K562 (cell line): ENCODE results near the gene ZNF655. TPM values are rescaled to one million over a fixed set of nuclear protein-coding genes. Genes with fewer than 3 reads are reported as not detected.

ENCODE experiments used
- DPF2 ChIP-seq: fragments of 450-650 bp; IDR thresholded peaks from 2 replicates; pipeline ENCODE4 v1.6.1; 2016
- E2F1 ChIP-seq: sonication (generic); formaldehyde crosslinking; IDR thresholded peaks from 2 replicates; pipeline ENCODE4 v1.8.1; 2023; ENCODE audit warnings: mild to moderate bottlenecking, missing genetic modification reagents, moderate library complexity
- HINFP ChIP-seq: fragments of 450-650 bp; conservative IDR thresholded peaks from 2 replicates; pipeline ENCODE4 v1.6.1; 2016; ENCODE audit warnings: missing genetic modification characterization, low read depth, mild to moderate bottlenecking, control low read depth, missing compliant biosample characterization
- KAT8 ChIP-seq: fragments of 450-650 bp; IDR thresholded peaks from 2 replicates; pipeline ENCODE4 v1.6.1; 2016; ENCODE audit warnings: low read depth, mild to moderate bottlenecking
- TCF3 ChIP-seq: sonication (generic); formaldehyde crosslinking; IDR thresholded peaks from 2 replicates; pipeline ENCODE4 v1.4.0; 2020; ENCODE audit warnings: mild to moderate bottlenecking, missing genetic modification reagents
- THRA ChIP-seq: fragments of 450-650 bp; IDR thresholded peaks from 2 replicates; pipeline ENCODE4 v1.6.1; 2017; ENCODE audit warnings: mild to moderate bottlenecking, moderate library complexity
- U2AF2 ChIP-seq: fragments of 200-400 bp; formaldehyde crosslinking; optimal IDR thresholded peaks from 2 replicates; pipeline ENCODE3; 2017; ENCODE audit warnings: low read depth, mild to moderate bottlenecking, low read length
- polyA plus RNA-seq, 8 experiments: library from polyadenylated mRNA; depleted of rRNA in 4 of 8; stranded (reverse) in 5 of 8; unstranded in 3 of 8; fragments of >200 nt; fragmentation: Nextera tagmentation in 2 of 8; fragmentation: Illumina TruSeq in 1 of 8; extraction: Ambion mirVana in 2 of 8; extraction: Trizol in 1 of 8; gene quantifications; 2 replicates each; pipeline versions ENCODE4 v1.2.1 to v1.2.3, GENCODE V29; 2011 to 2014; ENCODE audit warnings: inconsistent platforms in 1 of 8, missing spikeins in 1 of 8
- total RNA-seq, 7 experiments: library from RNA; depleted of rRNA in 6 of 7; stranded (reverse); fragments of >200 nt in 6 of 7; fragmentation: Illumina TruSeq in 2 of 7; extraction: Trizol in 2 of 7; gene quantifications; 2 replicates each; pipeline versions ENCODE4 v1.2.1 to v1.2.3, GENCODE V29; 2011 to 2021; ENCODE audit warnings: low replicate concordance in 1 of 7
- TF ChIP-seq, protein P1 (sequence below), 2 experiments: fragments of 450-650 bp; formaldehyde crosslinking in 1 of 2; IDR thresholded peaks; 2 replicates each; pipeline versions ENCODE4 v1.4.0 to v1.6.1; 2014 to 2020; ENCODE audit warnings: mild to moderate bottlenecking in 2 of 2, borderline replicate concordance in 1 of 2, low read depth in 1 of 2
- TF ChIP-seq, protein P2 (sequence below), 2 experiments: fragments of 200-800 bp in 1 of 2; sonication (Bioruptor generic) in 1 of 2; sonication (generic) in 1 of 2; formaldehyde crosslinking in 1 of 2; IDR thresholded peaks in 1 of 2; conservative IDR thresholded peaks in 1 of 2; 2 replicates each; pipeline versions ENCODE4 v1.5.0 to v1.6.1; 2016 to 2020; ENCODE audit warnings: missing compliant biosample characterization in 1 of 2, missing genetic modification characterization in 1 of 2, missing genetic modification reagents in 1 of 2
- TF ChIP-seq, protein P3 (sequence below): sonication (generic); formaldehyde crosslinking; IDR thresholded peaks from 2 replicates; pipeline ENCODE4 v1.8.0; 2022; ENCODE audit warnings: mild to moderate bottlenecking, missing genetic modification reagents

The ZNF655 gene
- total and polyA plus RNA-seq, 9 of the 15 experiments (the other 6 are each of a cell fraction or from before 2014, with no cell fraction given), result 25.7 to 130 (median 95.2) TPM

DNA sequence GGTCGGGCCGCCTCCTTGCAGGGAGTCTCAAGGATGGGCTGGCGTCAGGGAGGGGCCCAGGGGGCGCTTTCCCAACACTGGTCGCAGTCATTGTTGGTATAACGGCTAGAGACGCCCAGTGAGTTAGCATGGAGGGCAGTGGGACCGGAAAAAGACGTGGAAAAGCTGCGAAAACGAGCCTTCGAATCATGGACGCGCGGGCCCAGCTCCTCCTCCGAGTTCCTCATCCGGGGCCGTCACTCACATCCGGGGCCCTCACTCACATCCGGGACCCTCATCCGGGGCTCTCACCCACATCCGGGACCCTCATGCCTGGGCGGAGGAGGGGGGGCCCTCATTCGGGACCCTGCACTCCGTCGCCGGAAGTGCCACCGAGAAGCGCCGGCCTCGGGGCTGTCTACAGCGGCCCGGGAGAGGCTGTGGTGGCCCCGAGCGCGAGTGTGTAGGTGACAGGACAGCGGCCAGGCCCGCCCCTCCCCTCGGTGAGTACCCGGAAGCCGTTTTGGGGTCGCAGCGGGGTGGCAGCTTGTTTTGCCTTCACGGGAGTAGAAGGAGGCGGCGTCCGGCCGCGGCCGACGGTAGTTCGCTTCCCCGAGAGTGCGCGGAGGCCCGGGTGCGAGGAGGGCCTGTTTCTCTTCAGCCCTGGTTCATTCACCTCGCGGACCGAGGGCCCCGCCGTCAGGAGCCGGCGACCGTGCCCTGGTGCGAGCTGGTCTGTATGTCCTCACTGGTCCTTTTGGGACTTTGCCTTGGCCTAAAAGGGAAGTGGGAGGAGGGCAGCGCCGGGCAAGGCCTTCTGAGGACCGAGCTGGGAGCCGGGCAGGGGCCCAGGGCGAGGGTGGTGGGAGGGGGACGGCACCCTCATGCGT lies at the start of gene ZNF655 (continued):
- TF ChIP-seq U2AF2 (no peak), E2F1 (peak; percentile 76; the same call in 1 of the 2 replicates), TCF3 (CRISPR knock-in tag) (no peak), THRA (no peak), KAT8 (no peak), DPF2 (no peak; the same call in 1 of the 2 replicates), HINFP (tag) (no peak)
- TF ChIP-seq, protein P1, sequence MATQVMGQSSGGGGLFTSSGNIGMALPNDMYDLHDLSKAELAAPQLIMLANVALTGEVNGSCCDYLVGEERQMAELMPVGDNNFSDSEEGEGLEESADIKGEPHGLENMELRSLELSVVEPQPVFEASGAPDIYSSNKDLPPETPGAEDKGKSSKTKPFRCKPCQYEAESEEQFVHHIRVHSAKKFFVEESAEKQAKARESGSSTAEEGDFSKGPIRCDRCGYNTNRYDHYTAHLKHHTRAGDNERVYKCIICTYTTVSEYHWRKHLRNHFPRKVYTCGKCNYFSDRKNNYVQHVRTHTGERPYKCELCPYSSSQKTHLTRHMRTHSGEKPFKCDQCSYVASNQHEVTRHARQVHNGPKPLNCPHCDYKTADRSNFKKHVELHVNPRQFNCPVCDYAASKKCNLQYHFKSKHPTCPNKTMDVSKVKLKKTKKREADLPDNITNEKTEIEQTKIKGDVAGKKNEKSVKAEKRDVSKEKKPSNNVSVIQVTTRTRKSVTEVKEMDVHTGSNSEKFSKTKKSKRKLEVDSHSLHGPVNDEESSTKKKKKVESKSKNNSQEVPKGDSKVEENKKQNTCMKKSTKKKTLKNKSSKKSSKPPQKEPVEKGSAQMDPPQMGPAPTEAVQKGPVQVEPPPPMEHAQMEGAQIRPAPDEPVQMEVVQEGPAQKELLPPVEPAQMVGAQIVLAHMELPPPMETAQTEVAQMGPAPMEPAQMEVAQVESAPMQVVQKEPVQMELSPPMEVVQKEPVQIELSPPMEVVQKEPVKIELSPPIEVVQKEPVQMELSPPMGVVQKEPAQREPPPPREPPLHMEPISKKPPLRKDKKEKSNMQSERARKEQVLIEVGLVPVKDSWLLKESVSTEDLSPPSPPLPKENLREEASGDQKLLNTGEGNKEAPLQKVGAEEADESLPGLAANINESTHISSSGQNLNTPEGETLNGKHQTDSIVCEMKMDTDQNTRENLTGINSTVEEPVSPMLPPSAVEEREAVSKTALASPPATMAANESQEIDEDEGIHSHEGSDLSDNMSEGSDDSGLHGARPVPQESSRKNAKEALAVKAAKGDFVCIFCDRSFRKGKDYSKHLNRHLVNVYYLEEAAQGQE (IDR thresholded peaks at IDR 0.05; ENCODE audit: borderline replicate concordance), result no peak
- TF ChIP-seq, protein P1 (CRISPR knock-in tag; IDR thresholded peaks at IDR 0.05; ENCODE audit: low read depth), result peak; percentile 30; the same call in 1 of the 2 replicates
- TF ChIP-seq, protein P2, sequence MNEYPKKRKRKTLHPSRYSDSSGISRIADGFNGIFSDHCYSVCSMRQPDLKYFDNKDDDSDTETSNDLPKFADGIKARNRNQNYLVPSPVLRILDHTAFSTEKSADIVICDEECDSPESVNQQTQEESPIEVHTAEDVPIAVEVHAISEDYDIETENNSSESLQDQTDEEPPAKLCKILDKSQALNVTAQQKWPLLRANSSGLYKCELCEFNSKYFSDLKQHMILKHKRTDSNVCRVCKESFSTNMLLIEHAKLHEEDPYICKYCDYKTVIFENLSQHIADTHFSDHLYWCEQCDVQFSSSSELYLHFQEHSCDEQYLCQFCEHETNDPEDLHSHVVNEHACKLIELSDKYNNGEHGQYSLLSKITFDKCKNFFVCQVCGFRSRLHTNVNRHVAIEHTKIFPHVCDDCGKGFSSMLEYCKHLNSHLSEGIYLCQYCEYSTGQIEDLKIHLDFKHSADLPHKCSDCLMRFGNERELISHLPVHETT (CRISPR knock-in tag; conservative IDR thresholded peaks at IDR 0.05 in 1 of 2, IDR thresholded peaks at IDR 0.05 in 1 of 2), result peak in 1 of 2 experiments; percentile 92; a peak in 2 of 4 replicates
- TF ChIP-seq, protein P3, sequence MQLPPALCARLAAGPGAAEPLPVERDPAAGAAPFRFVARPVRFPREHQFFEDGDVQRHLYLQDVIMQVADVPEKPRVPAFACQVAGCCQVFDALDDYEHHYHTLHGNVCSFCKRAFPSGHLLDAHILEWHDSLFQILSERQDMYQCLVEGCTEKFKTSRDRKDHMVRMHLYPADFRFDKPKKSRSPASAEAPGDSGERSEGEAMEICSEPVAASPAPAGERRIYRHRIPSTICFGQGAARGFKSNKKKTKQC (CRISPR knock-in tag), result peak; percentile 69
